Left lung (tissue), 10 donors: ENCODE data around the gene GGT6. TPM values are rescaled to one million over a fixed set of nuclear protein-coding genes. Genes with fewer than 3 reads are reported as not detected.

ENCODE experiments used
- ATAC-seq: fragments of 200-7000 bp; cut with Tn5 transposase; one replicate; pipeline ENCODE4 v1.9.1; 2020; ENCODE audit warnings: moderate library complexity
- DNase-seq, 4 donors: peaks; one replicate each; pipeline ENCODE4 v3.0.0-alpha.2; 2013 to 2020
- H3K27ac ChIP-seq, 2 donors: fragments of 200-600 bp; sonication (generic) in 1 of 2; one replicate each; pipeline versions ENCODE4 v1.5.0 to v1.8.0; 2020 to 2021
- H3K27me3 ChIP-seq, 2 donors: fragments of 200-600 bp; sonication (generic) in 1 of 2; one replicate each; pipeline versions ENCODE4 v1.5.0 to v1.8.0; 2020 to 2021
- H3K36me3 ChIP-seq, 2 donors: fragments of 200-600 bp; sonication (generic) in 1 of 2; one replicate each; pipeline versions ENCODE4 v1.5.0 to v1.8.0; 2020 to 2021
- H3K4me1 ChIP-seq, 2 donors: fragments of 200-600 bp; one replicate each; pipeline ENCODE4 v1.8.0; 2021
- H3K4me3 ChIP-seq, 2 donors: fragments of 200-600 bp; sonication (generic) in 1 of 2; one replicate each; pipeline versions ENCODE4 v1.5.0 to v1.8.0; 2020 to 2021; ENCODE audit warnings: mild to moderate bottlenecking in 1 of 2
- H3K9me3 ChIP-seq, 2 donors: fragments of 200-600 bp; sonication (generic) in 1 of 2; one replicate each; pipeline versions ENCODE4 v1.5.0 to v1.8.0; 2020 to 2021
- CTCF ChIP-seq, 2 donors: fragments of 200-600 bp; sonication (generic) in 1 of 2; IDR thresholded peaks; one replicate each; pipeline versions ENCODE4 v1.5.0 to v1.8.0; 2021; ENCODE audit warnings: antibody characterized with exemption in 2 of 2
- intact Hi-C, 2 donors: fragments of 100-400 bp; cut with DNase I; formaldehyde crosslinking; loops; one replicate each; pipeline versions ENCODE4 v1.11.2 to v1.14.2; 2022
- polyA plus RNA-seq, 6 donors: library from polyadenylated mRNA; unstranded; fragments of 120-200 nt; gene quantifications; one replicate each; pipeline ENCODE4 v1.2.1, GENCODE V29; 2013; ENCODE audit not compliant: insufficient read length in 6 of 6
- total RNA-seq, 2 donors: library from RNA; stranded (reverse); fragmentation: NEBNext Ultra II Directional; extraction: Animal tissue kit (Norgen Biotek cat#: 25700); gene quantifications; one replicate each; pipeline ENCODE4 v1.2.1, GENCODE V29; 2021
- donor health status: DM: no; HTN: yes; CAD: no.
- donor health status: DM: no; HTN: no; CAD: no.

Gene GGT6
- total and polyA plus RNA-seq, 8 donors: 1.8 to 17.4 (median 6.4) TPM

GRCh38 chr17:4588391-4588790 lies 28.0 kb upstream of the GGT6 start:
- H3K36me3 ChIP-seq: no peaks in the 10 kb centered on the region
- intact Hi-C loops: no loop called here
- peaks cover 21 to 50% of the 10 kb centered on the region in 2 donors for H3K27me3 ChIP-seq
- DNase-seq (no peak), ATAC-seq (no peak)
- no peak overlapping the region for H3K4me3 ChIP-seq
- no peak for TF ChIP-seq CTCF (IDR thresholded peaks at IDR 0.05)
- no peak overlapping the region for H3K27ac ChIP-seq
- H3K9me3 ChIP-seq: no peaks in the 10 kb centered on the region
- H3K4me1 ChIP-seq: peaks cover 8 to 17% of the 10 kb centered on the region in 2 donors

GRCh38 chr17:4587803-4588202 lies 27.4 kb upstream of the GGT6 start:
- no peak for TF ChIP-seq CTCF (IDR thresholded peaks at IDR 0.05)
- Histone ChIP-seq H3K9me3 (no peaks in the 10 kb centered on the region), H3K27ac (no peak overlapping the region), H3K4me1 (peaks cover 8 to 17% of the 10 kb centered on the region in 2 donors), H3K4me3 (no peak overlapping the region), H3K27me3 (peaks cover 27 to 56% of the 10 kb centered on the region in 2 donors), H3K36me3 (no peaks in the 10 kb centered on the region)
- intact Hi-C loops: no loop called here
- no peak for DNase-seq
- no peak for ATAC-seq

- Histone ChIP-seq H3K36me3 (no peaks in the 10 kb centered on the region), H3K4me3 (no peak overlapping the region), H3K27me3 (peaks cover 27 to 62% of the 10 kb centered on the region in 2 donors), H3K4me1 (peaks cover 8 to 17% of the 10 kb centered on the region in 2 donors), H3K9me3 (no peaks in the 10 kb centered on the region), H3K27ac (no peak overlapping the region)
- ATAC-seq (no peak), DNase-seq (no peak)
- no peak for TF ChIP-seq CTCF (IDR thresholded peaks at IDR 0.05)
- intact Hi-C loops: no loop called here
Measured at GRCh38 chr17:4587195-4587594, 26.8 kb upstream of the GGT6 start.

GRCh38 chr17:4586043-4586442 lies 25.7 kb upstream of the GGT6 start:
- intact Hi-C loops: no loop called here
- peaks cover 8 to 17% of the 10 kb centered on the region in 2 donors for H3K4me1 ChIP-seq
- H3K27me3 ChIP-seq: peaks cover 27 to 66% of the 10 kb centered on the region in 2 donors
- no peak for ATAC-seq
- H3K4me3 ChIP-seq: peak overlapping the region in 1 of 2 donors; percentile 40
- H3K36me3 ChIP-seq: no peaks in the 10 kb centered on the region
- no peaks in the 10 kb centered on the region for H3K9me3 ChIP-seq
- no peak overlapping the region for H3K27ac ChIP-seq
- DNase-seq: no peak
- no peak for TF ChIP-seq CTCF (IDR thresholded peaks at IDR 0.05)

- intact Hi-C loops: no loop called here
- TF ChIP-seq CTCF (IDR thresholded peaks at IDR 0.05): no peak
- Histone ChIP-seq H3K4me1 (peaks cover 8 to 17% of the 10 kb centered on the region in 2 donors), H3K4me3 (peak overlapping the region in 1 of 2 donors; percentile 40), H3K36me3 (no peaks in the 10 kb centered on the region), H3K9me3 (no peaks in the 10 kb centered on the region), H3K27ac (no peak overlapping the region), H3K27me3 (peaks cover 27 to 66% of the 10 kb centered on the region in 2 donors)
- ATAC-seq: no peak
- DNase-seq: peak in 1 of 4 donors; percentile 41
Measured at GRCh38 chr17:4585638-4585994, 25.2 kb upstream of the GGT6 start.
